GM12878 (cell line): ENCODE results near the gene CCDC47. TPM values are rescaled to one million over a fixed set of nuclear protein-coding genes. Genes with fewer than 3 reads are reported as not detected.
A peak's percentile ranks its signal among the peaks of the same experiment; 100 is the strongest.

Experiments
- CHD1 ChIP-seq: IDR thresholded peaks from 2 replicates; pipeline ENCODE4 v1.6.1; 2012; ENCODE audit warnings: low read depth, low read length, improper control_type of control experiment
- ETV6 ChIP-seq, 2 experiments: fragments of 450-650 bp in 1 of 2; IDR thresholded peaks in 1 of 2; conservative IDR thresholded peaks in 1 of 2; 2 replicates each; pipeline ENCODE4 v1.6.1; 2014; ENCODE audit warnings: antibody characterized with exemption in 1 of 2, borderline replicate concordance in 1 of 2, low read depth in 1 of 2, mild to moderate bottlenecking in 1 of 2, moderate library complexity in 1 of 2
- IKZF1 ChIP-seq: fragments of 450-650 bp; conservative IDR thresholded peaks from 2 replicates; pipeline ENCODE4 v1.6.1; 2017; ENCODE audit warnings: antibody characterized with exemption, mild to moderate bottlenecking
- KLF5 ChIP-seq: fragments of 450-650 bp; IDR thresholded peaks from 2 replicates; pipeline ENCODE4 v1.6.1; 2014; ENCODE audit warnings: mild to moderate bottlenecking; ENCODE audit not compliant: partially characterized antibody
- MEF2B ChIP-seq: fragments of 450-650 bp; IDR thresholded peaks from 2 replicates; pipeline ENCODE4 v1.6.1; 2018; ENCODE audit warnings: mild to moderate bottlenecking, moderate library complexity; ENCODE audit not compliant: partially characterized antibody, poor library complexity, severe bottlenecking
- MYB ChIP-seq: fragments of 150-350 bp; IDR thresholded peaks from 2 replicates; pipeline ENCODE4 v1.6.1; 2014; ENCODE audit warnings: mild to moderate bottlenecking, low read depth, low read length, borderline replicate concordance
- POLR2AphosphoS2 ChIP-seq: IDR thresholded peaks from 2 replicates; pipeline ENCODE4 v1.6.1; 2011; ENCODE audit warnings: low read depth, mild to moderate bottlenecking, low read length, improper control_type of control experiment, moderate library complexity
- RBBP5 ChIP-seq: fragments of 200-600 bp; sonication (generic); conservative IDR thresholded peaks from 2 replicates; pipeline ENCODE4 v1.6.1; 2016
- RFX5 ChIP-seq: IDR thresholded peaks from 2 replicates; pipeline ENCODE4 v1.6.1; 2011; ENCODE audit warnings: low read depth, low read length, improper control_type of control experiment
- SIX5 ChIP-seq: IDR thresholded peaks from 2 replicates; pipeline ENCODE4 v1.6.1; 2011; ENCODE audit warnings: mild to moderate bottlenecking, low read depth, low read length, moderate library complexity; ENCODE audit not compliant: severe bottlenecking
- SMAD1 ChIP-seq: fragments of 450-650 bp; IDR thresholded peaks from 2 replicates; pipeline ENCODE4 v1.6.1; 2018; ENCODE audit warnings: mild to moderate bottlenecking, low read depth; ENCODE audit not compliant: partially characterized antibody
- polyA plus RNA-seq, 11 experiments: library from polyadenylated mRNA; depleted of rRNA in 4 of 11; unstranded in 6 of 11; stranded (reverse) in 5 of 11; fragments of >200 nt; fragmentation: Nextera tagmentation in 4 of 11; fragmentation: Illumina TruSeq in 1 of 11; extraction: Ambion mirVana in 4 of 11; extraction: Trizol in 1 of 11; gene quantifications; 1 replicate in 1 of 11; 2 replicates in 10 of 11; pipeline versions ENCODE4 v1.2.1 to v1.2.3, GENCODE V29; 2011 to 2016; ENCODE audit warnings: inconsistent platforms in 2 of 11, missing spikeins in 2 of 11, low read depth in 1 of 11
- total RNA-seq, 4 experiments: library from RNA; depleted of rRNA in 3 of 4; stranded (reverse); fragments of >200 nt in 3 of 4; fragmentation: Illumina TruSeq in 1 of 4; extraction: Trizol in 1 of 4; gene quantifications; 2 replicates each; pipeline versions ENCODE4 v1.2.1 to v1.2.3, GENCODE V29; 2013 to 2021
- TF ChIP-seq, protein P1 (sequence below): IDR thresholded peaks from 2 replicates; pipeline ENCODE4 v1.6.1; 2011; ENCODE audit warnings: low read depth, low read length, improper control_type of control experiment, borderline replicate concordance
- TF ChIP-seq, protein P2 (sequence below): fragments of 450-650 bp; IDR thresholded peaks from 2 replicates; pipeline ENCODE4 v1.6.1; 2016; ENCODE audit warnings: mild to moderate bottlenecking, moderate library complexity, borderline replicate concordance

The CCDC47 gene
- total and polyA plus RNA-seq, 10 of the 15 experiments (the other 5 are each of a cell fraction or from before 2014, with no cell fraction given), result 13.6 to 81.4 (median 58.9) TPM

DNA sequence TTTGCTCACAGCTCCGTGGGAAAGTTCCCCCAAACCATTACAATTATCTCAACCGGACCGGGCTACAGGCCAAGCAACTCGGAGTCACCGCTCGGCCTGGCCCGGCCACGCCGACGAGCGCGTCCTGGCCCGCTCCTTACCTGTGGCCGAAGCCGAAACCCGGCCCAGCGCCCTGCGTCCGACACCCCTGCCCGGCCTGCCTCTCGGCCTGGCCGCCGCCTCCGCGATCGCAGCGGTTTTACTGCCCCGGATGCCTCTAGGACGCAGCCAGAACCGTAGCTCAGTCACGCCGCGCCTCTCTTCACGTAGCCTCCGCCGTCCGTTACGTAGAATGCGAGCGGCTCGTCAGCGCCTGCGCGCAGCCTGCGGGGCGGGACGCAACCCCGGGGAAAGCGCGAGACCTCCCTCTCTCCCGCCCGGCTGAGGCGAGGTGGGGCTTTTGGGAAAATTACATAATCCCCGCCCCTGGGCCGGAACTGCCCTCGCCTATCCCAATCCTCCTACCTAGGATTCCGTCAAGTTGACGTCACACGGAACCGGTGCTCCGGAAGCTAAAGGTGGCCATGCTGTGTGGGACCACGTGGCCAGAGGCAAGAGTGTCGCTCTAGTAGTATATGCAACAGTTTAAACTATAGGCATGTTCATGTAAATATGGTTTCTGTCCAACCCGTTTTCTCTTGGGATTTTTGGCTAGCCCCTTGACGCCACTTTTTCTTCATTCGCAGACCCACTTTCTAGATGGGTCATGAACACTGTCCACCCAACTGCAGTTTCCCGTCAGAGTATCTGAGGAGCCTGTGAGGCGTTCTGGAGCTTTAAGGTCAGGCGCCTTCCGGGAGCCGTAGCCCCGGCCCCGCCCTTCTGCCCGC lies at the start of gene CCDC47 (continued):
- TF ChIP-seq RBBP5 (no peak), KLF5 (no peak), CHD1 (no peak; the same call in 1 of the 2 replicates), MEF2B (no peak), ETV6 (conservative IDR thresholded peaks at IDR 0.05 in 1 of 2, IDR thresholded peaks at IDR 0.05 in 1 of 2; ENCODE audit: borderline replicate concordance in 1 of 2, low read depth in 1 of 2) (peak in 1 of 2 experiments; percentile 25; a peak in 1 of 4 replicates), POLR2AphosphoS2 (peak; percentile 80), MYB (no peak), IKZF1 (peak; percentile 93), SIX5 (peak; percentile 38), RFX5 (no peak), SMAD1 (peak; percentile 85)
- TF ChIP-seq, protein P1, sequence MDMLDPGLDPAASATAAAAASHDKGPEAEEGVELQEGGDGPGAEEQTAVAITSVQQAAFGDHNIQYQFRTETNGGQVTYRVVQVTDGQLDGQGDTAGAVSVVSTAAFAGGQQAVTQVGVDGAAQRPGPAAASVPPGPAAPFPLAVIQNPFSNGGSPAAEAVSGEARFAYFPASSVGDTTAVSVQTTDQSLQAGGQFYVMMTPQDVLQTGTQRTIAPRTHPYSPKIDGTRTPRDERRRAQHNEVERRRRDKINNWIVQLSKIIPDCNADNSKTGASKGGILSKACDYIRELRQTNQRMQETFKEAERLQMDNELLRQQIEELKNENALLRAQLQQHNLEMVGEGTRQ, result peak; percentile 90
- TF ChIP-seq, protein P2, sequence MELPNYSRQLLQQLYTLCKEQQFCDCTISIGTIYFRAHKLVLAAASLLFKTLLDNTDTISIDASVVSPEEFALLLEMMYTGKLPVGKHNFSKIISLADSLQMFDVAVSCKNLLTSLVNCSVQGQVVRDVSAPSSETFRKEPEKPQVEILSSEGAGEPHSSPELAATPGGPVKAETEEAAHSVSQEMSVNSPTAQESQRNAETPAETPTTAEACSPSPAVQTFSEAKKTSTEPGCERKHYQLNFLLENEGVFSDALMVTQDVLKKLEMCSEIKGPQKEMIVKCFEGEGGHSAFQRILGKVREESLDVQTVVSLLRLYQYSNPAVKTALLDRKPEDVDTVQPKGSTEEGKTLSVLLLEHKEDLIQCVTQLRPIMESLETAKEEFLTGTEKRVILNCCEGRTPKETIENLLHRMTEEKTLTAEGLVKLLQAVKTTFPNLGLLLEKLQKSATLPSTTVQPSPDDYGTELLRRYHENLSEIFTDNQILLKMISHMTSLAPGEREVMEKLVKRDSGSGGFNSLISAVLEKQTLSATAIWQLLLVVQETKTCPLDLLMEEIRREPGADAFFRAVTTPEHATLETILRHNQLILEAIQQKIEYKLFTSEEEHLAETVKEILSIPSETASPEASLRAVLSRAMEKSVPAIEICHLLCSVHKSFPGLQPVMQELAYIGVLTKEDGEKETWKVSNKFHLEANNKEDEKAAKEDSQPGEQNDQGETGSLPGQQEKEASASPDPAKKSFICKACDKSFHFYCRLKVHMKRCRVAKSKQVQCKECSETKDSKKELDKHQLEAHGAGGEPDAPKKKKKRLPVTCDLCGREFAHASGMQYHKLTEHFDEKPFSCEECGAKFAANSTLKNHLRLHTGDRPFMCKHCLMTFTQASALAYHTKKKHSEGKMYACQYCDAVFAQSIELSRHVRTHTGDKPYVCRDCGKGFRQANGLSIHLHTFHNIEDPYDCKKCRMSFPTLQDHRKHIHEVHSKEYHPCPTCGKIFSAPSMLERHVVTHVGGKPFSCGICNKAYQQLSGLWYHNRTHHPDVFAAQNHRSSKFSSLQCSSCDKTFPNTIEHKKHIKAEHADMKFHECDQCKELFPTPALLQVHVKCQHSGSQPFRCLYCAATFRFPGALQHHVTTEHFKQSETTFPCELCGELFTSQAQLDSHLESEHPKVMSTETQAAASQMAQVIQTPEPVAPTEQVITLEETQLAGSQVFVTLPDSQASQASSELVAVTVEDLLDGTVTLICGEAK, result peak; percentile 96
